ENCODE measurements around the gene ZNF654. TPM values are rescaled to one million over a fixed set of nuclear protein-coding genes. Genes with fewer than 3 reads are reported as not detected.

Gene ZNF654
- total RNA-seq, 3 donors from 2014 or later, result 15.4 to 26.3 (median 16.5) TPM

DNA sequence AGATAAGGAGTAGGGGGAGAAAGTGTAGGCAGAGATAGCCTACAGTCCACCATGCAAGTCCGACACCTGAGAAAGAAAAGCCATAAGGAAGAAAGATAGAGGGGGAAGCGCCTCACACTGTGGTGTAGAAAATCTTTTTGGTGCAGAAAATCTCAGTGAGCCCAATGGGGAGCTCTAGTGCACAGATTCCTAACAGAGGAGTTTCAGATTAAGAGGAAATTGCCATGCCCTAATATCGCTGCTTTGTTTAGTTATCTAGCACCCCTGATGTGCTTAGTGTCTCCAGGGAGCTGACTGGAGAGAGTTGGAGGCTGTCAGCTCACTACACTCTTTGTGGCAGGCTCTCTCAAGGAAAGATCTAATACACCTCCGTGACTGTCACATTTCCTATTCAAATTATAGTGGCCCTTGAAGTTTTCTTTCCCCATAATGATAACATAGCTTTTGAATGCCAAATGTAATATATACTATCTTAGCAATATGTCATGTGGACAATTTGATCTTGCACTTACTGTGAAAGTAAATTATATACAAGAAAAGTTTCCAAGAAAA lies 34.0 kb upstream of the ZNF654 start:
- intact Hi-C loops (cut with DNase I; ENCODE audit: low total_unique reads), result no loop called here
- Histone ChIP-seq H3K36me3 (no peaks in the 10 kb centered on the region), H3K27me3 (no peaks in the 10 kb centered on the region), H3K27ac (no peak overlapping the region), H3K9me3 (peaks cover 0 to 18% of the 10 kb centered on the region in 2 donors), H3K4me3 (no peak overlapping the region), H3K4me1 (no peaks in the 10 kb centered on the region)
- DNase-seq (ENCODE audit: low spot score in 2 of 2), result no peak
- TF ChIP-seq POLR2A (IDR thresholded peaks at IDR 0.05) (no peak), POLR2AphosphoS5 (IDR thresholded peaks at IDR 0.05) (no peak)
- TF ChIP-seq, protein P1, sequence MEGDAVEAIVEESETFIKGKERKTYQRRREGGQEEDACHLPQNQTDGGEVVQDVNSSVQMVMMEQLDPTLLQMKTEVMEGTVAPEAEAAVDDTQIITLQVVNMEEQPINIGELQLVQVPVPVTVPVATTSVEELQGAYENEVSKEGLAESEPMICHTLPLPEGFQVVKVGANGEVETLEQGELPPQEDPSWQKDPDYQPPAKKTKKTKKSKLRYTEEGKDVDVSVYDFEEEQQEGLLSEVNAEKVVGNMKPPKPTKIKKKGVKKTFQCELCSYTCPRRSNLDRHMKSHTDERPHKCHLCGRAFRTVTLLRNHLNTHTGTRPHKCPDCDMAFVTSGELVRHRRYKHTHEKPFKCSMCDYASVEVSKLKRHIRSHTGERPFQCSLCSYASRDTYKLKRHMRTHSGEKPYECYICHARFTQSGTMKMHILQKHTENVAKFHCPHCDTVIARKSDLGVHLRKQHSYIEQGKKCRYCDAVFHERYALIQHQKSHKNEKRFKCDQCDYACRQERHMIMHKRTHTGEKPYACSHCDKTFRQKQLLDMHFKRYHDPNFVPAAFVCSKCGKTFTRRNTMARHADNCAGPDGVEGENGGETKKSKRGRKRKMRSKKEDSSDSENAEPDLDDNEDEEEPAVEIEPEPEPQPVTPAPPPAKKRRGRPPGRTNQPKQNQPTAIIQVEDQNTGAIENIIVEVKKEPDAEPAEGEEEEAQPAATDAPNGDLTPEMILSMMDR (IDR thresholded peaks at IDR 0.05), result no peak

DNA sequence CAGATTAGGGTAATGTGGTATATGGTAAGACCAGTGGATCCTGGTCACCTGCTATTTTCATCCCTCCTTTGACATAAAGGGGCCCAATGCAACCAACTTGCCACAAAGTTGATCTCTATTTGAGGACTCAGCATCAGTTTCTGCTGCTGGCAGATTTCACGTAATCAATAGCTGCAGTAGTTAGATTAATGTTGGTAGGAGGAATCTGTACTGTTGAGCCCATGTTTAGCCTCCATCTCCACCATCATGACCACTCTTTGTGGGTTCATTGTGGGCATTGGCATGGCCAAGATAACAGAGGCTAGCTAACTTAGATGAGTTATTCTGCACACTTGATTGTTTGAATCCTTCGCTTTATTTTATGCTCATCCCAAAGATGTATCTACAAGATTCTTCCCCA lies 30.2 kb upstream of the ZNF654 start:
- TF ChIP-seq, protein P1 (IDR thresholded peaks at IDR 0.05), result no peak
- TF ChIP-seq POLR2A (IDR thresholded peaks at IDR 0.05) (no peak), POLR2AphosphoS5 (IDR thresholded peaks at IDR 0.05) (no peak)
- no peak overlapping the region for H3K4me3 ChIP-seq
- H3K36me3 ChIP-seq, result no peaks in the 10 kb centered on the region
- H3K4me1 ChIP-seq, result no peaks in the 10 kb centered on the region
- no peak for DNase-seq (ENCODE audit: low spot score in 2 of 2)
- intact Hi-C loops (cut with DNase I; ENCODE audit: low total_unique reads), result no loop called here
- H3K27me3 ChIP-seq, result no peaks in the 10 kb centered on the region
- no peak overlapping the region for H3K27ac ChIP-seq
- peaks cover 0 to 18% of the 10 kb centered on the region in 2 donors for H3K9me3 ChIP-seq

- no peak for TF ChIP-seq POLR2A (IDR thresholded peaks at IDR 0.05)
- no peak for TF ChIP-seq POLR2AphosphoS5 (IDR thresholded peaks at IDR 0.05)
- TF ChIP-seq, protein P1 (IDR thresholded peaks at IDR 0.05), result no peak
- no peak overlapping the region for H3K4me3 ChIP-seq
- no peak overlapping the region for H3K27ac ChIP-seq
- peaks cover 0 to 18% of the 10 kb centered on the region in 2 donors for H3K9me3 ChIP-seq
- intact Hi-C loops (cut with DNase I; ENCODE audit: low total_unique reads), result no loop called here
- no peaks in the 10 kb centered on the region for H3K27me3 ChIP-seq
- no peaks in the 10 kb centered on the region for H3K36me3 ChIP-seq
- no peaks in the 10 kb centered on the region for H3K4me1 ChIP-seq
- no peak for DNase-seq (ENCODE audit: low spot score in 2 of 2)
Measured at GRCh38 chr3:88030210-88030609, 28.8 kb upstream of the ZNF654 start.

DNA sequence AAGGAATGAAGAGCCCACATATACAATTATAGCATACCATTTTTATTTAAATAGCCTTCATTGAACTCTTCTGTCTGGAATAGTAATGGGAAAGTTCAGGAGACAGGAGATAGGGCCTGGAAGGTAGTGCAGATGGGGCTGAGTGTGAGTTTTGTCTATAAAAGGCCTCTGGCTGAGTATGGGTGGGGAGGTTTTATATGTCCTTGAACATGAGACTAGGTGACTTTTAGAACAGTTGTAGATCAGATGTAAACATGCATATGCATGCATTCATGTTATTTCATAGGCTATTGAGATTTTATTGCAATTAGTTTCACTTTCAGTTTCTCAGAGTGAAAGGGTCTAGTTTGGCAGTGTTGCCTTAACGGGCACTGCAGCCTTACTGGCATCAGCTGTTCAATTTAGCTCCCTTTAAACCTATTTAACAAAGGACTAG lies 27.4 kb upstream of the ZNF654 start:
- H3K27ac ChIP-seq, result peak overlapping the region; percentile 50 to 56
- TF ChIP-seq, protein P1 (IDR thresholded peaks at IDR 0.05), result no peak
- H3K27me3 ChIP-seq, result no peaks in the 10 kb centered on the region
- H3K4me3 ChIP-seq, result peak overlapping the region; percentile 25 to 65 (median 46)
- no peaks in the 10 kb centered on the region for H3K4me1 ChIP-seq
- no peak for DNase-seq (ENCODE audit: low spot score in 2 of 2)
- no peaks in the 10 kb centered on the region for H3K36me3 ChIP-seq
- peaks cover 0 to 9% of the 10 kb centered on the region in 2 donors for H3K9me3 ChIP-seq
- intact Hi-C loops (cut with DNase I; ENCODE audit: low total_unique reads), result no loop called here

- Histone ChIP-seq H3K4me1 (no peaks in the 10 kb centered on the region), H3K4me3 (peak overlapping the region; percentile 25 to 65 (median 46)), H3K27me3 (no peaks in the 10 kb centered on the region), H3K36me3 (no peaks in the 10 kb centered on the region), H3K9me3 (peaks cover 0 to 9% of the 10 kb centered on the region in 2 donors), H3K27ac (peak overlapping the region; percentile 50 to 56)
- no peak for DNase-seq (ENCODE audit: low spot score in 2 of 2)
- TF ChIP-seq, protein P1 (IDR thresholded peaks at IDR 0.05), result no peak
- no peak for TF ChIP-seq POLR2A (IDR thresholded peaks at IDR 0.05)
- no peak for TF ChIP-seq POLR2AphosphoS5 (IDR thresholded peaks at IDR 0.05)
- intact Hi-C loops (cut with DNase I; ENCODE audit: low total_unique reads), result no loop called here
Measured at GRCh38 chr3:88032245-88032644, 26.8 kb upstream of the ZNF654 start.

Measured in breast epithelium (tissue), 4 donors.